SHP77 treated with DMSO at 0.1 percent for 48 hours (cell line): ENCODE data around the gene MT1F.
"Not testable (repeated sequence)": the region's sequence is repeated elsewhere in the genome, so short reads cannot be mapped to it uniquely, and the experiment has no call there.

Experiments used
- DNase-seq: peaks from one replicate; lab custom pipeline; 2025; lab: John Stamatoyannopoulos, UW

MT1F gene

DNA sequence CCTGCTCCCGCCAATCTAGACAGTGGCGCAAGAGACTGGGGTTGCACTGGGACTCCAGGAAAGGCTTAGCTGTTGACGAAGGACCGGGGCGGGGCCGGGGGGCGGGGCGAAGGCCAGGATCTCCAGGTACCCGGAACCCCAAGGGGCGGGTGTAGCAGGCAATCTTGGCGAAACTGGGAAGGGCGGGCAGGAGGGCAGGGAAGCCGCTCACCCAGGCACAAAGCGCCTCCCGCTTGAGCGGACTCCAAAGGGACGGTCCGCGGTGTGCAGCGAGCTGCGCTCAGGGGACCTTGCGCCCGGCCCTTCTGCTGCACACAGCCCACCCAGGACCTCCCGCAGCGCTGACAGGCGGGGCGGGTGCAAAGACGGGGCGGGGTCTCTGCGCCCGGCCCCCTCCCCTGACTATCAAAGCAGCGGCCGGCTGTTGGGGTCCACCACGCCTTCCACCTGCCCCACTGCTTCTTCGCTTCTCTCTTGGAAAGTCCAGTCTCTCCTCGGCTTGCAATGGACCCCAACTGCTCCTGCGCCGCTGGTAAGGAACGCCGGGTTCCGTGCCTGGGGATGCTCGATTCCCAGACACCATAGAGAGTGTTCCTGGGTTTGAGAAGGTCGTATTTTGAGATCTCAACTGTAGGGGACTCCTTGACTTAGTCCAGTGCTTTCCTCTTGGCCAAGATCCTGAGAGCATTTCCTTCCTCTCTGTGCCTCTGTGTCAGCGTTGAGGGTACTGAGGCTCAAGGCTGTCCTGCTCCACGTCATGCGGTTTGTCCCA lies at the start of gene MT1F:
Gene MT1F, plus strand, starts transcription at position 405 of the 772 bp plus-strand sequence. Its CDS starts 100 bp downstream, at position 505.
- no peak for DNase-seq

- DNase-seq: peak; percentile 87
These were observed 49.5 kb upstream of the MT1F start, which contains the start of gene MT2A for GRCh38 chr16:56608043-56608875. Gene MT2A, plus strand, starts transcription at chr16:56608584. Its CDS starts 72 bp downstream, at chr16:56608656.

- no peak for DNase-seq
These were observed 48.8 kb upstream of the MT1F start for GRCh38 chr16:56608876-56609462.

GRCh38 chr16:56609463-56609921 lies 48.3 kb upstream of the MT1F start:
- peak; percentile 17 for DNase-seq

DNA sequence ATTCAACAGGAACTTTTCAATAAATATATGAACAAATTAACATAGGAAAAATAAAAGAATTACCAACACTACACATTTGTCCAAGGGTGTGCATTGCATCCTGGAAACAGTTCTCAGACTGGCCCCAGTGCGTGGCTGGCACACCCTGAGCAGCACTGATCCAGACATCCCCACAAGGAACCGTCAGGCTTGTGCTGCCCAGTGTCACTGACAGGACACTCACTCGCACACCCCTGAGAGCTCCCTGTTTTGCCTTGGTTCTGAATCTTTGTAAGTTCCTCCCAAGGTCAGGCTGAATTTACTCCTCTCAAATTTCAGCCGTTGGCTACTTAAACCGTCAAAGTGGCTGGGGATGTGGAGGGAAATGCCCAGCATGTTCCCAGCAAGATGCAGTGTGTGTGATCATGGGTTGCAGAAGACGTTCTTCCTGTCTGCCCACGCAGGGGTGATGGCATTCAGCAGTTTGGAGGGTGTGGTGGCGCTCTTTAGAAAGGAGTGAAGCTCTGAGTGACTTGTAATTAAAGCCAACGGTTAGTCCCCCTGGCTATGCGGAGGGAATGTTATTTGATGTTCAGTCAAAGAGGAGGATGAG lies 47.6 kb upstream of the MT1F start:
- no peak for DNase-seq

GRCh38 chr16:56610609-56611111 lies 47.1 kb upstream of the MT1F start:
- no peak for DNase-seq

- DNase-seq: no peak
These were observed 46.4 kb upstream of the MT1F start for GRCh38 chr16:56611281-56611833.

- DNase-seq: no peak
These were observed 44.1 kb upstream of the MT1F start for GRCh38 chr16:56613706-56614105.

- DNase-seq: no peak
These were observed 43.2 kb upstream of the MT1F start for GRCh38 chr16:56614549-56614991.

- no peak for DNase-seq
These were observed 42.4 kb upstream of the MT1F start for GRCh38 chr16:56615353-56615752.

DNA sequence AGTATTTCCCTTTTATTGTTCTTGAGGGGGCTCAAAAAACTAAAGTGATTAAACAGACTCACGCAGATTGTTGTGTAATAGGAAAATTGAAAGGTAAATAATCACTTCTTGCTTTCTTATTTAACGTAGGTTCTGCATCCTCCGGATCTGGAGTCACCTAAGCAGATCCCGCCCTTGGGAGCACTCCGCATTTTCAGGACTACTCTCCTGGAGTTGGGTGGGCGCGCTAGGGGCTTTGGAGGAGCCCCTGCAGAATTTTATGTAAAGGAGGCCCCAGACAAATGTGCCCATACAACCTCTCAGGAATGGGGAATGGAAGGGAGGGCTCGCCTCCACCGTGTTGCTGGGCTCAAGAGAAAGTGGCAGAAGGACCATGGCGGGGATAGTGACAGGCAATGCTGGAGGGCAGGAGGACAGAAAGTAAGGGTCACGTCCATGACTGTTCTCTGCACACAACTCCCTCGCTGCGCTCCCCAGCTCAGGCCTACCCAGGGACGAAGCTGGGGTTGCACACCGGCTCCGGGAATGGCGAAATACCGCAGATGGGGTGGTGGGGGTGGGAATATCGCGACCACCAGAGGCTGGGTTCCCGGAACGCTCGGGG lies 41.0 kb upstream of the MT1F start:
- no peak for DNase-seq

- DNase-seq: no peak
These were observed 40.3 kb upstream of the MT1F start for GRCh38 chr16:56617212-56618085.

DNA sequence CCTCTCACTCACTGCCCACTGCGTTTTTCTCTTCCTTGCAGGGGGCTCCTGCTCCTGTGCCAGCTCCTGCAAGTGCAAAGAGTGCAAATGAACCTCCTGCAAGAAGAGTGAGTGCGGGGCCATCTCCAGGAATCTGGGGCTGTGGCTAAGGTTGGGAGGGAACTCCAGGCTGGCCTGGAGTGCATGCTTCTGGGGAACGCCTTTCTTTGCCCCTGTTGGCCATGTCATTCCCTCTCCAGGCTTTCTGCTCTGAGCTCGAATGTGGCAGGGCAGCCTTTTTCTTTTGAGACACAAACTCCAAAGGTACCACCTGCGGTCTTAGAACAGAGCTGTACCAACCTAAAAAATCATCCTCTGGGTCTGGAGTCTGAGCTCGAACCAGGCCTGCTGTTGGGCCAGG lies 39.6 kb upstream of the MT1F start:
- DNase-seq: no peak

DNA sequence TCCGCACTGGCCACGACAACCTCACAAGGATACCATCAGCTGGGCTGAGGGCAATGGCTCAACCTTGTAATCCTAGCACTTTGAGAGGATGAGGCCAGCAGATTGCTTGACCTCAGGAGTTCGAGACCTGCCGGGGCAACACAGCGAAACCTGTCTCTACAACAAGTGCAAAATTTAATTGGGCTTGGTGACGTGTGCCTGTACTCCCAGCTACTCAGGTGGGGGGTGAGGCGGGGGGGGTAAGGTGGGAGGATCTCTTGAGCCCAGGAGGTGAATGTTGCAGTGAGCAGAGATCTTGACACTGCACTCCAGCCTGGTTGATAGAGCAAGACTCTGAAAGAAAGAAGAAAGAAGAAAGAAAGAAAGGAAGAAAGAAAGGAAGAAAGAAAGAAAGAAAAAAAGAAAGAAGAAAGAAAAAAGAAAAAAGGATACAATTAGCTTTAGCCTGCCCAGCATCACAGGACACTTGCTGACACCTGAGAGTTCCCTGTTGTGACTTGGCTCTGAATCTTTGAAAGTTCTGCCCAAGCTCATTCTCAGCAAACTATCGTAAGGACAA lies 37.3 kb upstream of the MT1F start:
- DNase-seq: no peak

DNA sequence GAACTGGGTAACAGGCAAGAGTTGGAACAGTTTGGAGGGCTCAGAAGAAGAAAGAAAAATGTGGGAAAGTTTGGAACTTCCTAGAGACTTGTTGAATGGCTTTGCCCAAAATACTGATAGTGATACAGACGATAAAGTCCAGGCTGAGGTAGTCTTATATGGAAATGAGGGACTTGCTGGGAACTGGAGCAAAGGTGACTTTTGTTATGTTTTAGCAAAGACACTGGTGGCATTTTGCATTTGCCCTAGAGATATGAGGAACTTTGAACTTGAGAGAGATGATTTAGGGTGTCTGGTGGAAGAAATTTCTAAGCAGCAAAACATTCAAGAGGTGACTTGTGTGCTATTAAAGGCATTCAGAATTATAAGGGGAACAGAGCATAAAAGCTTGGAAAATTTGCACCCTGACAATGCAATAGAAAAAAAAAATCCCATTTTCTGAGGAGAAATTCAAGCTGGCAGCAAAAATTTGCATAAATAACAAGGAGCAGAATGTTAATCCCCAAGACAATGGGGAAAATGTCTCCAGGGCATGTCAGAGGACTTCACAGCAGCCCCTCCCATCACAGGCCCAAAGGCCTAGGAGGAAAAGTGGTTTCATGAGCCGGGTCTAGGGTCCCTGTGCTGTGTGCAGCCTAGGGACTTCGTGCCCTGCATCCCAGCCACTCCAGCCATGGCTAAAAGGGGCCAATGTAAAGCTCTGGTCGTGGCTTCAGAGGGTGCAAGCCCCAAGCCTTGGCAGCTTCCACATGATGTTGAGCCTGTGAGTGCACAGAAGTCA lies 35.9 kb upstream of the MT1F start:
- not testable (repeated sequence) for DNase-seq

DNA sequence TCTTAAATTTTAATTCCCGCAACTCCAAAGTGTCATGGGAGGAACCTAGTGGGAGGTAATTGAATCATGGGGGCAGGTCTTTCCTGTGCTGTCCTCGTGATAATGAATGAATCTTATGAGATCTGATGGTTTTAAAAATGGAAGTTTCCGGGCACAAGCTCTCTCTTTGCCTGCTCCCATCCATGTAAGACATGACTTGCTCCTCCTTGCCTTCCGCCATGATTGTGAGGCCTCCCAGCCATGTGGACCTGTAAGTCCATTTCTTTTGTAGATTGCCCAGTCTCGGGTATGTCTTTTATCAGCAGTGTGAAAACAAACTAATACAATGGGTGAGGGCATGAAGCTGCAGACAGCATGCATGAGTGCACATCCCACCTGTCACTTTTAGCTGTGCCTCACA lies 34.6 kb upstream of the MT1F start:
- DNase-seq: not testable (repeated sequence)

DNA sequence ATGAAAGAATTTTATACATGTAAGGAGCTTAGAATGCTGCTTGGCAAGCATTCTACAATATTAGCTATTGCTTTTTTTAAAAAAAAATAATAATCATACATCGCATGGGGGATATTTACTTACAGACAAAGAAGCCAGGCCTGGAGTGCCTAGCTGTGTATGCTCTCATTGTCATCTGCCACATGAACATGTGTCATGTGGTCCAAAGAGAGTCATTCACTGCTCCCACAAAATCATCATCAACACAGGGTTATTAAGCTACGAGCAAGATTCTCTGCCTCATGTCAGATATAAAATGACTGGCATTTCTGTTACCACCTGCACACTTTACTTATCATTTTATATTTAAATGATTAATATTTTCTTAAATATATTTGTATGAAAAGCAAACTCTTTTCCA lies 34.1 kb upstream of the MT1F start:
- no peak for DNase-seq

DNA sequence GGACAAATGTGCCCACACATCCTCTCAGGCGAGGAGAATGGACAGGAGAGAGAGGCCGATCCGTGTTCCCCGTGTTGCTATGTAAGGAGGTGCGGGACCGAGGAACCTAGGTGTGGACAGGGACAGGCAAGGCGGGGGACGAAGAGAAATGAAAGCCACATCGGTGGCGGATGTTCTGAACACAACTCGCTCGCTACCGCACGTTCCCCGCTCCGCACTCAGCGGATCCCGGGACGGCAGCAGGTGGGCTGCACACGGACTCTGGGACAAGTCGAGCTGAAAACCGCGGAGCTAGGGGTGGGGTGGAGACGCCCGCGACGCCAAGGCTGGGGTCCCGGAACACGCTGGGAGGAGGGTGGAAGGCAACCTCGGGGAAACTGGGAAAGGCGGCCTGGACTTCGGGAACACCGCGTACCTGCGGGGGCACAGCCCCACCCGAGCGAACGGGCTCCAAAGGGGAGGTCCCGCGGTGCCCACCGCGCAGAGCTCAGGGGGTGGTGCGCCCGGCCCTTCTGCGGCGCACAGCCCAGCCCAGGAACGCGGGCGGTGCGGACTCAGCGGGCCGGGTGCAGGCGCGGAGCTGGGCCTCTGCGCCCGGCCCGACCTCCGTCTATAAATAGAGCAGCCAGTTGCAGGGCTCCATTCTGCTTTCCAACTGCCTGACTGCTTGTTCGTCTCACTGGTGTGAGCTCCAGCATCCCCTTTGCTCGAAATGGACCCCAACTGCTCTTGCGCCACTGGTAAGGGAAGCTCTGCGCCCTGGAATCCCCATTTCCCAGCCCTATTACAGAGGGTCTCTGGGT lies 32.4 kb upstream of the MT1F start, which contains the start of gene MT1E:
Gene MT1E, plus strand, starts transcription at position 642 of the 803 bp plus-strand sequence. Its CDS starts 71 bp downstream, at position 713.
- DNase-seq: no peak
